PC-3 (cell line): ENCODE measurements around the gene DLL4. TPM values are rescaled to one million over a fixed set of nuclear protein-coding genes. Genes with fewer than 3 reads are reported as not detected.
A peak's percentile ranks its signal among the peaks of the same experiment; 100 is the strongest.

Source experiments
- ATAC-seq: fragments of 200-7000 bp; cut with Tn5 transposase; 2 replicates; pipeline ENCODE4 v1.9.1; 2020; ENCODE audit warnings: mild to moderate bottlenecking, moderate library complexity
- BruUV-seq: library from RNA; stranded (reverse); fragments of 400-500 nt; replicated peaks from 2 replicates; lab custom pipeline; 2021; lab: Mats Ljungman, UMichigan
- CTCF ChIA-PET: fragments of 300-600 bp; sonication (Branson Sonifier 250); formaldehyde crosslinking; loops from one replicate; lab custom pipeline; 2022; ENCODE audit warnings: antibody characterized with exemption; lab: Charles Lee
- POLR2A ChIA-PET: fragments of 300-600 bp; sonication (Branson Sonifier 250); formaldehyde crosslinking; loops from one replicate; lab custom pipeline; 2022; ENCODE audit warnings: antibody characterized with exemption; ENCODE audit not compliant: unreplicated experiment; lab: Charles Lee
- DNase-seq: peaks from one replicate; pipeline ENCODE4 v3.0.0-alpha.2; 2015
- H2AFZ ChIP-seq: fragments of 300-600 bp; sonication (generic); 2 replicates; pipeline ENCODE4 v1.6.0; 2016; ENCODE audit warnings: antibody characterized with exemption, low read length
- H3F3A ChIP-seq: fragments of 300-600 bp; sonication (generic); one replicate; pipeline ENCODE4 v1.6.0; 2017; ENCODE audit warnings: antibody characterized with exemption, low read length, control low read depth, mild to moderate bottlenecking; ENCODE audit not compliant: unreplicated experiment
- H3K27ac ChIP-seq: fragments of 300-600 bp; sonication (generic); 2 replicates; pipeline ENCODE4 v1.5.1; 2016; ENCODE audit warnings: mild to moderate bottlenecking, low read length
- H3K27me3 ChIP-seq: fragments of 300-600 bp; sonication (generic); 2 replicates; pipeline ENCODE4 v1.6.1; 2016; ENCODE audit warnings: low read length, mixed read lengths
- H3K36me3 ChIP-seq: fragments of 300-600 bp; sonication (generic); 2 replicates; pipeline ENCODE4 v1.6.1; 2016; ENCODE audit warnings: low read depth, mixed run types, low read length, mixed read lengths
- H3K4me1 ChIP-seq: fragments of 300-600 bp; sonication (generic); 2 replicates; pipeline ENCODE4 v1.5.1; 2016; ENCODE audit warnings: low read length; ENCODE audit not compliant: insufficient read depth
- H3K4me2 ChIP-seq: fragments of 300-600 bp; sonication (generic); 2 replicates; pipeline ENCODE4 v1.6.0; 2016; ENCODE audit warnings: low read length
- H3K4me3 ChIP-seq: fragments of 300-600 bp; sonication (generic); 2 replicates; pipeline ENCODE4 v1.5.1; 2016; ENCODE audit warnings: mild to moderate bottlenecking, low read length, mixed read lengths
- H3K79me2 ChIP-seq: fragments of 300-600 bp; sonication (generic); 2 replicates; pipeline ENCODE4 v1.6.1; 2017; ENCODE audit warnings: low read length, mixed read lengths
- H3K9ac ChIP-seq: fragments of 300-600 bp; sonication (generic); 2 replicates; pipeline ENCODE4 v1.6.0; 2016; ENCODE audit warnings: mild to moderate bottlenecking, low read length
- H3K9me2 ChIP-seq: fragments of 300-600 bp; sonication (generic); replicated peaks from 2 replicates; pipeline ENCODE4 v1.6.1; 2016; ENCODE audit warnings: mixed run types, low read length, mixed read lengths
- H3K9me3 ChIP-seq: fragments of 300-600 bp; sonication (generic); 2 replicates; pipeline ENCODE4 v1.6.1; 2016; ENCODE audit warnings: low read length, mixed read lengths
- H4K20me1 ChIP-seq: fragments of 300-600 bp; sonication (generic); 2 replicates; pipeline ENCODE4 v1.6.1; 2016; ENCODE audit warnings: low read length, mixed read lengths
- CTCF ChIP-seq: fragments of 300-600 bp; sonication (generic); conservative IDR thresholded peaks from 2 replicates; pipeline ENCODE4 v1.5.1; 2017; ENCODE audit warnings: antibody characterized with exemption, low read depth, mild to moderate bottlenecking, low read length
- EZH2 ChIP-seq: fragments of 300-600 bp; sonication (generic); IDR thresholded peaks from one replicate; pipeline ENCODE4 v1.6.1; 2017; ENCODE audit warnings: antibody characterized with exemption, mild to moderate bottlenecking, low read length; ENCODE audit not compliant: unreplicated experiment
- EZH2phosphoT487 ChIP-seq: fragments of 300-600 bp; sonication (generic); IDR thresholded peaks from 2 replicates; pipeline ENCODE4 v1.6.1; 2018; ENCODE audit warnings: mild to moderate bottlenecking, antibody characterized with exemption, low read length, borderline replicate concordance
- intact Hi-C: fragments of 100-400 bp; cut with micrococcal nuclease; formaldehyde crosslinking; loops from 2 replicates; pipeline ENCODE4 v1.9.0; 2023
- total RNA-seq: library from RNA; depleted of rRNA; stranded (reverse); fragments of >200 nt; gene quantifications from 2 replicates; pipeline ENCODE4 v1.2.3, GENCODE V29; 2014

DLL4 gene
- total RNA-seq, 1 experiment from 2014 or later: 2.2 TPM

GRCh38 chr15:40938536-40938870 is 9.4 kb downstream of the DLL4 start:
- Histone ChIP-seq H3K9me3 (no peaks in the 10 kb centered on the region), H3K36me3 (no peaks in the 10 kb centered on the region), H2AFZ (no peak overlapping the region), H4K20me1 (no peaks in the 10 kb centered on the region), H3K9me2 (no peaks in the 10 kb centered on the region), H3K27me3 (no peaks in the 10 kb centered on the region), H3F3A (no peaks in the 10 kb centered on the region), H3K4me2 (no peak overlapping the region), H3K27ac (no peak overlapping the region), H3K79me2 (no peaks in the 10 kb centered on the region), H3K9ac (no peak overlapping the region), H3K4me1 (peaks cover 38% of the 10 kb centered on the region), H3K4me3 (no peak overlapping the region)
- POLR2A ChIA-PET: no interaction called here
- CTCF ChIA-PET: no interaction called here
- intact Hi-C loops: loop anchor here (10.0 kb wide), 1 partner anchor 246 kb away; no protein-coding TSS in a partner anchor
- no TSS peak for BruUV-seq
- TF ChIP-seq CTCF (no peak), EZH2 (no peak), EZH2phosphoT487 (no peak)
- DNase-seq (no peak), ATAC-seq (no peak)

GRCh38 chr15:40940296-40940801 is 11.2 kb downstream of the DLL4 start:
- no peak overlapping the region for H3K9ac ChIP-seq
- no peaks in the 10 kb centered on the region for H3K9me2 ChIP-seq
- intact Hi-C loops: loop anchor here (5.0 kb wide), 1 partner anchor 33 kb away; no protein-coding TSS in a partner anchor
- no peak for ATAC-seq
- H3K9me3 ChIP-seq: no peaks in the 10 kb centered on the region
- POLR2A ChIA-PET: interaction anchor here (1.3 kb wide), 1 partner anchor 34 kb away, joined by 11 read pairs; no protein-coding TSS in a partner anchor
- TF ChIP-seq EZH2phosphoT487 (no peak), CTCF (no peak), EZH2 (no peak)
- no peak overlapping the region for H3K27ac ChIP-seq
- H2AFZ ChIP-seq: no peak overlapping the region
- no peaks in the 10 kb centered on the region for H3K79me2 ChIP-seq
- no peaks in the 10 kb centered on the region for H3K27me3 ChIP-seq
- no TSS peak for BruUV-seq
- H3F3A ChIP-seq: no peaks in the 10 kb centered on the region
- H3K36me3 ChIP-seq: no peaks in the 10 kb centered on the region
- DNase-seq: no peak
- CTCF ChIA-PET: interaction anchor here (2.2 kb wide), 1 partner anchor 34 kb away, joined by 22 read pairs; no protein-coding TSS in a partner anchor
- H3K4me2 ChIP-seq: no peak overlapping the region
- H4K20me1 ChIP-seq: no peaks in the 10 kb centered on the region
- H3K4me3 ChIP-seq: no peak overlapping the region
- peaks cover 29% of the 10 kb centered on the region for H3K4me1 ChIP-seq

- TF ChIP-seq EZH2 (no peak), CTCF (no peak), EZH2phosphoT487 (no peak)
- H3K27ac ChIP-seq: peak overlapping the region; percentile 58
- peak overlapping the region; percentile 82 for H2AFZ ChIP-seq
- peak overlapping the region; percentile 86 for H3K4me2 ChIP-seq
- BruUV-seq: TSS peak; percentile 95
- no peaks in the 10 kb centered on the region for H3K36me3 ChIP-seq
- H3K79me2 ChIP-seq: no peaks in the 10 kb centered on the region
- no peaks in the 10 kb centered on the region for H3K9me3 ChIP-seq
- H3K9me2 ChIP-seq: no peaks in the 10 kb centered on the region
- H3K4me1 ChIP-seq: peaks cover 29% of the 10 kb centered on the region
- no peaks in the 10 kb centered on the region for H3F3A ChIP-seq
- intact Hi-C loops: loop anchor here (1.0 to 5.0 kb wide), 2 partner anchors 34 to 77 kb away; no protein-coding TSS in a partner anchor
- H4K20me1 ChIP-seq: no peaks in the 10 kb centered on the region
- H3K27me3 ChIP-seq: no peaks in the 10 kb centered on the region
- no peak for ATAC-seq
- CTCF ChIA-PET: interaction anchor here (0.5 to 2.2 kb wide), 11 partner anchors 8 to 145 kb away, joined by 3 to 22 read pairs (median 5); partner anchors contain the start of genes CHAC1 and VPS18
- POLR2A ChIA-PET: interaction anchor here (0.6 to 1.3 kb wide), 7 partner anchors 12 to 443 kb away, joined by 3 to 11 read pairs (median 4); no protein-coding TSS in a partner anchor
- peak overlapping the region; percentile 72 for H3K9ac ChIP-seq
- H3K4me3 ChIP-seq: peak overlapping the region; percentile 71
- DNase-seq: no peak
Observed at GRCh38 chr15:40941068-40941527, 12.0 kb downstream of the DLL4 start.
